Rectal smooth muscle tissue (tissue), 1 donor: Measurements from ENCODE around the gene CMSS1.
"Not testable (repeated sequence)": the region's sequence is repeated elsewhere in the genome, so short reads cannot be mapped to it uniquely, and the experiment has no call there.

Experiments
- H3K27ac ChIP-seq: one replicate; pipeline ENCODE4 v1.7.0; 2013; ENCODE audit warnings: low read depth, low read length, inconsistent platforms
- H3K27me3 ChIP-seq: one replicate; pipeline ENCODE4 v1.7.0; 2013; ENCODE audit warnings: low read length; ENCODE audit not compliant: control insufficient read depth, insufficient read depth
- H3K36me3 ChIP-seq: one replicate; pipeline ENCODE4 v1.7.0; 2013; ENCODE audit warnings: low read length; ENCODE audit not compliant: control insufficient read depth, insufficient read depth
- H3K4me1 ChIP-seq: one replicate; pipeline ENCODE4 v1.7.0; 2013; ENCODE audit warnings: low read length; ENCODE audit not compliant: control insufficient read depth, insufficient read depth
- H3K4me3 ChIP-seq: one replicate; pipeline ENCODE4 v1.7.0; 2013; ENCODE audit warnings: low read length
- H3K9ac ChIP-seq: one replicate; pipeline ENCODE4 v1.7.0; 2013; ENCODE audit warnings: low read length

Gene CMSS1

GRCh38 chr3:100046986-100047385 lies 229.3 kb downstream of the CMSS1 start:
- peak overlapping the region; percentile 70 for H3K27ac ChIP-seq
- H3K36me3 ChIP-seq, result no peaks in the 10 kb centered on the region
- no peak overlapping the region for H3K9ac ChIP-seq
- H3K4me3 ChIP-seq, result no peak overlapping the region
- peaks cover 30% of the 10 kb centered on the region for H3K4me1 ChIP-seq
- H3K27me3 ChIP-seq, result no peaks in the 10 kb centered on the region

- H3K4me1 ChIP-seq, result peaks cover 24% of the 10 kb centered on the region
- peak overlapping the region; percentile 7 for H3K4me3 ChIP-seq
- no peak overlapping the region for H3K9ac ChIP-seq
Observed at GRCh38 chr3:100047455-100048141, 229.9 kb downstream of the CMSS1 start.

GRCh38 chr3:100048248-100048647 lies 230.6 kb downstream of the CMSS1 start:
- Histone ChIP-seq H3K9ac (no peak overlapping the region), H3K36me3 (no peaks in the 10 kb centered on the region), H3K4me1 (peaks cover 19% of the 10 kb centered on the region), H3K4me3 (peak overlapping the region; percentile 7), H3K27ac (peak overlapping the region; percentile 70), H3K27me3 (no peaks in the 10 kb centered on the region)

More at GRCh38 chr3:100047455-100048141, 229.9 kb downstream of the CMSS1 start:
- Histone ChIP-seq H3K27ac (peak overlapping the region; percentile 70), H3K36me3 (no peaks in the 10 kb centered on the region), H3K27me3 (no peaks in the 10 kb centered on the region)

GRCh38 chr3:100051513-100051912 lies 233.9 kb downstream of the CMSS1 start:
- H3K4me1 ChIP-seq, result peaks cover 15% of the 10 kb centered on the region
- not testable (repeated sequence) for H3K4me3 ChIP-seq, H3K36me3 ChIP-seq, H3K9ac ChIP-seq, H3K27ac ChIP-seq, H3K27me3 ChIP-seq

- Histone ChIP-seq H3K27me3 (no peaks in the 10 kb centered on the region), H3K9ac (no peak overlapping the region), H3K36me3 (no peaks in the 10 kb centered on the region), H3K4me3 (no peak overlapping the region), H3K27ac (no peak overlapping the region), H3K4me1 (no peaks in the 10 kb centered on the region)
Observed at GRCh38 chr3:100053951-100054620, 236.4 kb downstream of the CMSS1 start.

GRCh38 chr3:100057716-100058575 lies 240.3 kb downstream of the CMSS1 start:
- Histone ChIP-seq H3K27ac (no peak overlapping the region), H3K4me3 (no peak overlapping the region), H3K4me1 (no peaks in the 10 kb centered on the region), H3K36me3 (no peaks in the 10 kb centered on the region), H3K27me3 (no peaks in the 10 kb centered on the region), H3K9ac (no peak overlapping the region)

- no peak overlapping the region for H3K4me3 ChIP-seq
- no peaks in the 10 kb centered on the region for H3K27me3 ChIP-seq
- no peaks in the 10 kb centered on the region for H3K36me3 ChIP-seq
- H3K4me1 ChIP-seq, result no peaks in the 10 kb centered on the region
- no peak overlapping the region for H3K9ac ChIP-seq
- no peak overlapping the region for H3K27ac ChIP-seq
Observed at GRCh38 chr3:100059472-100059871, 241.8 kb downstream of the CMSS1 start.

- no peak overlapping the region for H3K9ac ChIP-seq
- H3K36me3 ChIP-seq, result no peaks in the 10 kb centered on the region
- H3K27ac ChIP-seq, result no peak overlapping the region
- no peaks in the 10 kb centered on the region for H3K4me1 ChIP-seq
- H3K27me3 ChIP-seq, result no peaks in the 10 kb centered on the region
- H3K4me3 ChIP-seq, result no peak overlapping the region
Observed at GRCh38 chr3:100060685-100061484, 243.2 kb downstream of the CMSS1 start.

- Histone ChIP-seq H3K4me1 (no peaks in the 10 kb centered on the region), H3K9ac (no peak overlapping the region), H3K27ac (no peak overlapping the region), H3K27me3 (no peaks in the 10 kb centered on the region), H3K4me3 (no peak overlapping the region), H3K36me3 (no peaks in the 10 kb centered on the region)
Observed at GRCh38 chr3:100062665-100063064, 245.0 kb downstream of the CMSS1 start.

GRCh38 chr3:100063929-100064461 lies 246.3 kb downstream of the CMSS1 start:
- Histone ChIP-seq H3K27me3 (no peaks in the 10 kb centered on the region), H3K4me3 (no peak overlapping the region), H3K9ac (no peak overlapping the region), H3K36me3 (no peaks in the 10 kb centered on the region), H3K27ac (peak overlapping the region; percentile 21), H3K4me1 (peaks cover 2% of the 10 kb centered on the region)

- no peak overlapping the region for H3K9ac ChIP-seq
- H3K27me3 ChIP-seq, result no peaks in the 10 kb centered on the region
- H3K27ac ChIP-seq, result no peak overlapping the region
- H3K36me3 ChIP-seq, result no peaks in the 10 kb centered on the region
- H3K4me3 ChIP-seq, result no peak overlapping the region
- peaks cover 2% of the 10 kb centered on the region for H3K4me1 ChIP-seq
Observed at GRCh38 chr3:100067589-100067988, 249.9 kb downstream of the CMSS1 start.
